ENCODE measurements around the gene CNTFR.
"Not testable (repeated sequence)": the region's sequence is repeated elsewhere in the genome, so short reads cannot be mapped to it uniquely, and the experiment has no call there.

The CNTFR gene, protein sequence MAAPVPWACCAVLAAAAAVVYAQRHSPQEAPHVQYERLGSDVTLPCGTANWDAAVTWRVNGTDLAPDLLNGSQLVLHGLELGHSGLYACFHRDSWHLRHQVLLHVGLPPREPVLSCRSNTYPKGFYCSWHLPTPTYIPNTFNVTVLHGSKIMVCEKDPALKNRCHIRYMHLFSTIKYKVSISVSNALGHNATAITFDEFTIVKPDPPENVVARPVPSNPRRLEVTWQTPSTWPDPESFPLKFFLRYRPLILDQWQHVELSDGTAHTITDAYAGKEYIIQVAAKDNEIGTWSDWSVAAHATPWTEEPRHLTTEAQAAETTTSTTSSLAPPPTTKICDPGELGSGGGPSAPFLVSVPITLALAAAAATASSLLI

DNA sequence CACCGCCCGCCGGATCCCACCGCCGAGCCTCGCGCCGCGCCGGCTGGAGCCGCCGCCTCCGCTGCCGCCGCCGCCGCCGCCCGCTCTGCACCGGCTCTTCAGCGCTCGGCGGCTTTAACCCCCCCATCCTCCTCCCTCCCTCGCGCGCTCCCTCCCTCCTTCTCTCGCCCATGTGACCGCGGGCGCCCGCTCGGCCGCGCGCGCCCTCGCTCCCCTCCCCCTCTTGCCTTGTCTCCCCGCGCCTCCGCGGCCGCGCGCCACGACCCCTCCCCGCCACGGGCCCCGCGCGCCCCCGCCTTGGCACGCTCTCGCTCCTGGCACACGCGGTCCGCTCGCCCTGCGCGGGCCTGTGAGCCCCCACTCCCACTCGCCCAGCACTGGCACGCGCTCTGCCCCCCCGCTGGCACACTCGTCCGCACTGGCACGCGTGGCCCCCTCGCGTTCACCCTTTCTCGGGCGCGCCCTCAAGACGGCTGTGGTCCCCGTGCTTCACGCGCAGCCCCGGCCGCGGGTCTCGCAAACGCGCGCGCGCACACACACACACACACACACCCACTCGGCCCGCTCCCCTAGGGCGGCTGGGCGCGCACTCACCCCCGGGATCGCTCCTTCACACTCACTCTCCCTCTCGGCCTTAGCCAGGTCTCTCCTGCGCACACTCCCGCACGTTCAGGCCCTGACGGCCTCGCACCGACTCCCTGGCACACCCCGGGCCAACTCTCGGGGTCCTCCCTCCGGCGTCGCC lies at the start of gene CNTFR:
Gene CNTFR (minus strand): TSS at position 89 of the 745 bp plus-strand sequence. CDS start 20,743 bp downstream, outside the sequence.
- peak in 1 of 2 donors; percentile 35 for DNase-seq

DNA sequence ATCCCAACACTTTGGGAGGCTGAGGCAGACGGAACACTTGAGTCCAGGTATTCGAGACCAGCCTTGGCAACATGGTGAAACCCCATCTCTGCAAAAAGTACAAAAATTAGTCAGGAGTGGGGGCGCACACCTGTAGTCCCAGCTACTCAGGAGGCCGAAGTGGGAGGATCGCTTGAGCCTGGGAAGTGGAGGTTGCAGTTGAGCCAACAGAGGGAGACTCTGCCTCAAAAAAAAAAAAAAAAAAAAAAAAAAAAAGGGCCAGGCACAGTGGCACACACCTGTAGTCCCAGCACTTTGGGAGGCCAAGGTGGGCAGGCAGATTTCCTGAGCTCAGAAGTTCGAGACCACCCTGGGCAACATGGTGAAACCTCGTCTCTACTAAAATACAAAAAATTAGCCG lies 49.8 kb upstream of the CNTFR start:
- DNase-seq: not testable (repeated sequence)

DNA sequence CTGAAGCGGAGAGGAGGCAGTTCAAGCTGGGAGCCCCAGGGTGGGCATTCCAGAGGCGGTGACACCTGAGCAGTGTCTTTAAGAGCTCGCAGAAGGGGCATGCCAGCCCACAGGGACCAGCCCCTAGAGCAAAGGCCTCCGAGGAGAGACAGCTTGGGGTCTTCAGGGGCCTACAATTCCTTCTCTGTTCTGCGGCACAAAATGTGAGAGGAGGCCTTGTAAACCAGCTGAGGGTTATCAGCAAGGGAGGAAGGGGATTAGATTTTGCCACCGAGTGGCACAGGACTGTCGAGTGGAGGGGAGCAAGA lies 48.6 kb upstream of the CNTFR start:
- no peak for DNase-seq

DNA sequence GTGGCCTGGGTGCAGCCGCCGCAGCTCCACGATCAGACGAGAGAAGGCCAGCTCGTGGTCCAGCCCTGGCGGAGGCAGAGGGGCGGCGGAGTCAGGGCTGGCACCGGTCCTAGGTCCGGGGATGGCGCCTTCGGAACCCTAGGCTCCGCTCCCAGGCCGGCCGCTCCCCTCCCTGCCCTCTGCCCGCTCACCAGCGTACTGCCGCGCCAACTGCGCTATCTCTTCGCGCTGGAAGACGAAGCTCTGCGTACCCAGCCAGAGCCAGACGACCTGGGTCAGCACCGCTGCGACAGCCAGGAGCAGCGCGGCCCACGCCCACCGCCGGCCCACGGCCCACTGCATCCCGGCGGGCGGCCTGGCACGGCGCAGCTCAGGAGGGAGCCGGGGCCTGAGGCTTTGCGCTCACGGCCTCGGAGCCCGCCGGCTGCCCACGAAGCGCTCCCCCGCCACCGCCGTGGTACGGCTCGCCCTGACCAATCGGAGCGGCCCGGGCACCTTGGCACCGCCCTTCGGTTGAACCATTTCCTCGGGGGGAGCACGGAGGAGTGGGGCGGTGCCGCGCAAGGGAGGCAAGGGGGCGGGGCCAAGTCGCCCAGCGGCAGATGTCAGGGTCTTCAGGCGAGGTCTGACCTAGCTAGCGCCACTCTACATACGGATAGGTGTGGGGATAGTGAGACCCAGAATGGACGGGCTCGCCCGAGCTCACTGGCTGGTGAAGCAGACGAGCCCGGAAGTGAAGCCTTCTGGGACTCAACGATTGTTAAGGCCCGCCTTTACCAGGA lies 48.0 kb upstream of the CNTFR start, which contains the start of gene SIGMAR1:
Gene SIGMAR1 (minus strand): TSS at position 432 of the 782 bp plus-strand sequence. CDS start 90 bp downstream, at position 342.
- peak; percentile 94 to 96 for DNase-seq

- DNase-seq: peak; percentile 27 to 33
Observed at GRCh38 chr9:34636791-34637355, 47.3 kb upstream of the CNTFR start.

DNA sequence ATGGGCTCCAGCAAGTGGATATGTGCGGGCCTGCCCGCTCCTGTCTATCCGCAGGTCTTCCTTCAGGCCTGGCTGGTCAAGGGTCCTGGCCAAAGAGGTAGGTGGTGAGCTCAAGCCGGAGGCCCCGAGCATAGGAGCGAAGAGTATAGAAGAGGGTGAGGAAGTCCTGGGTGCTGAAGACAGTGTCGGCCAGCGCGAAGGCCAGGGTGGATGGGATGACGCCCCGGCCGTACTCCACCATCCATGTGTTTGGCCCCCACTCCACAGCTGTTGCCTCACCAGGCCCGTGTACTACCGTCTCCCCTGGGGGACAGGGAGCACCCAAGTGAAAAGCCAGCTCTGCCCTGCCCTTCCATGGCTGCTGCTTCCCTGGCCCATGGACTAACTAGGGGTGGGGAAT lies 46.0 kb upstream of the CNTFR start:
- no peak for DNase-seq

DNA sequence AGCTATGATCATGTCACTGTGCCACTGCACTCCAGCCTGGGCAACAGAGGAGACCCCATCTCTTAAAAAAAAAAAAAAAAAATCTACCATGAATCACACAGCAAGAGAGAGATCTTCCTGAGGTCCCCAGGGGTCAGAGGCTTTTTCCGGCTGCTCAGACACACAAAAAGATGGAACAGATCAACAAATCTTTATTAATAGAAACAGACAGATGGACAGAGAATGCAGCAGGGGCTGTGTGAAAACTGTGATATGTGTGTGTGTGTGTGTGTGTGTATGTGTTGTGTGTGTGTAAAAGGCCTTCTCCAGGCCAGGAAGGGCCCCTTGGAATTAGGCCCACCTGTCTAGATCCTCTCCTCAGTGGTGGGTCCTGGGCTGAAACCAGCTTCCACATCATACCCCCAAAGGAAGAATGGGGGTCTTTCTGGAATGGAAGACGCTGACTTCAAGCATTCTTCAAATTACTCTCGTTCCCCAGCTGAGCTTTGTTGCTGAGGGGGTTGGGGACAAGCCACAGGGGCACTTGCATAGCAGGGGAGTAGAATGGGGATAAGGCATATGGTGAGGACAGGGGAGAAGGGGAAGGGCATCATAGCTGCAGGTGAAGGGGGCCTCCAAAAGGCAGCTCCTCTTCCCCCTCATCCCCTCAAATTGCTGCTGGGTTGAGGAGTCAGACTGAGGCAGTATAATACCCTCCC lies 45.2 kb upstream of the CNTFR start:
- no peak for DNase-seq

- DNase-seq: peak; percentile 78 to 81
Observed at GRCh38 chr9:34633851-34634550, 44.5 kb upstream of the CNTFR start.

DNA sequence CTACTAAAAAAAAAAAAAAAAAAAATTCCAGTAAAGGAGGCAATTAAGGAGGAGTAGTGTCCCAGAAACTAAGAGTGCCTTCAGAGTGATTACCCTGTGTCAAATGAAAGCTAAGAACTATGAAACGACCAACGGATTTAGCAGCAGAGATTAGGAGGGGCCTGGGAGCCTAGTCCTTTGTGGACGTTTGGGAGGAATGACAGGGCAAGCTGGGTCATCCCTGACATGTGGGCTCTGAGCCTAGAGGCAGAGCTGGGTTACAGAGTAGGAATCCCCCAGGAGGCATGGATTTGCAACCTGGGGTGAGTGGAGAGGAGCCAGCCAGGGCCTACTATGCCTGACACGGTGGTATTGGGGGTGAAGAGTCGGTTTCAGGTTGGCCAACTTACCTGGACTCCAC lies 43.6 kb upstream of the CNTFR start:
- no peak for DNase-seq

- DNase-seq: no peak
Observed at GRCh38 chr9:34630402-34631154, 41.1 kb upstream of the CNTFR start.

DNA sequence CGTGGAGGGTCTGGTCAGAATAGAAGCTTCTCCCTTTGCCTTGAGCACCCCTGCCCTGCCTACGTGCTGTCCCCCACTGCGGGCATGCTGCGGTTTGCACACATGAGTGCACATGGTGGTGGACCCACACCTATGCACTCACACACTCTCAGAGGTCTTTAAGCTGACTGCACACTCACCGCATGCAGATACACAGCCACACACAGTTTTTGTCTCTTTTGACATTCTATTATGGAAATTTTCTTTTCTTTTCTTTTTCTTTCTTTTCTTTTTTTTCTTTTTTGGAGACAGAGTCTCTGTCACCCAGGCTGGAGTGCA lies 39.9 kb upstream of the CNTFR start:
- DNase-seq: no peak

DNA sequence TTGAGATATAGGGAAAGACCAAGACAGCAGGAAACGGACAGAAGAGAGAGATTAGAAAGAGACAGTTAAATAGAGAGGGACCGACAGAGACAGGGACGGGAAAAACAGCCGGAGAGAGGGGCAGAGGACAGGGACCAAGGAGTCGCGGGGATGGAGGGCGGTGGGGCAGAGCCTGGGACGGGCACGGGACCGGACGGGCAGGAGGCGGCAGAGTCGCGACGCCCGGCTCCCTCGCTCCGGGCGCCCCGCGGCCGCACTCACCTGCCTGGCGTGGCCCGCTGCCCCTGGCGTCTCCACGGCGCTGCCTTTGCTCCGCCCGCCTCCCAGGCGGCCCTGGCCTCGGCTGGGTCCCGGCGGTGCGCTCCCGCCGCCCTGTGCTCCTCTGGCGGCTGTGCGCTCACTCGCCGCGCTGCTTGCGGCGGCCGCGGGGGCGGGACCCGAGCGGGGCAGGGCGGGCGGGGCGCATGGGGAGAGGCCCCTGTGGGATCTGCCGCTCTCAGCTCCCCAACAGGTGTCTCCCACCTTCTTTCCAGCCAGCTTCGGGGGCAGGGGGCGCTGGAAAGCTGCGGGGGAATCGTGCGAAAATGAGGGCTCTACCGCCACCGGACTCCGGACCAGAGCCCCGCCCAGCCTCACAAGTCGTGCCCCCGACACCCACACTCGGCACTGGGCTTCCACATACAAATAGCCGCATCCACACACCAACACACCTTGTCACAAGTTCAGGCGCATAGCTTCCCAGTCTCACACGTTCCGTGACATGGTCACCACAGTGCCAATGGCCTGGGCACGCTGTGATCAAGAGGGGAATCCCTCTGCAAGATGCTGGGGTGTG lies 39.3 kb upstream of the CNTFR start, which contains the start of gene ARID3C:
Gene ARID3C (minus strand): TSS at position 411 of the 835 bp plus-strand sequence. CDS start 1,052 bp downstream, outside the sequence.
- DNase-seq: peak; percentile 50 to 64

DNA sequence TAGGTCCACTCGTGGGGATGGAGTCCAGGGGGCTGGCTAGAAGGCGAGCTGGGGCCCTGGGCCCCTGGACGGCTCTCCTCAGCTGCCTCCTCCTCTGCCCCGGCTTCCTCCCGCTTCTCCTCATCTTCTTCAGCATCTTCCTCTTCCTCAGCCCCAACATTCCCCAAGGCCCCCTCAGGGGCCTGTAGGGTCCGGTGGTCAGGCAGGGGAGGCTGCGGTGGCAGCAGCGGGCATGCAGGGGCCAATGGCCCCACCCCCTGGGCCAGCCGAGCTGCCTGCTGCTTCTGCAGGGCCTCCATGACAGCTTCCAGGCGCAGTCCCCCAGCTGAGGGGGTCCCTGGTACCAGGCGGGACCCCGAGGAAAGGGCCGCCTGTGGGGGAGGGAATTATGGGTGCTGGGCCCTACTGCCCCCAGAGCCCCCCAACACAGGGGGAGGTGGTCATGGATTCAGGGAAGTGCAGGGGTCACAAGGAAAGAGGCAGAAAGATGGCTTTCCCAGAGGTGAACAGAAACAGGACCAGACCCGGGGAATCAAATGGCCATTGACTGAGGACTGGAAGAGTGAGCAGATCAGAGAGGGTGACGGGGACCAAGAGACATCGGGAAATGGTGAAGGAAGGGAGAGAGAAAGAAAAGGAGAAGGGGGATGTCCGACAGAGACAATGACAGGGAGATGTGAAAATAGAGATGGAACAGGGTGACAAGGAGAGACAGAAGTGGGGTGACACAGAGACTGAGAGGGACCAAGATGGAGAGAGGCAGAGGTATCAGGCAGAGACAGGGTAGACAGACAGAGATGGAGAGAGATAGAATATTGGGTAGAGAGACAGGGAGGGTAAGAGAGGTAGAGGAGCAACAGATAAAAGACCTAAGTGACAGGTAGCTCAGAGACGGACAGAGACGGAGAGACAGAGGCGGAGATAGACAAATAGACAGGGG lies 38.5 kb upstream of the CNTFR start:
- DNase-seq: no peak

DNA sequence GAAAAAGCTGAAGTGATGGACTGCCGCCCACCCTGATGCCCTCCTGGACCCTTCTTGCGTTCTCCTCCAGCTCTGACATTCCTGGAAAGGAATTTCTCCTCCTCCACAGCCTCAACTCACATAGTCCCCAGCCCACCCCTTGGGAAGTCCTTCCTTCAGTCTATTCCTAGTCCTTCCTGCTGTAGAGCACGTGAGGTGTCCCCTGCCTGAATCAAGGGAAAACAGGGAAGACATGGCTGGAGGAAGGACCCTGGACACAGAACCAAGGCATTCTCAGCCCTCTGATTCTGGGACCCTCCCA lies 35.6 kb upstream of the CNTFR start:
- DNase-seq: no peak

- DNase-seq: no peak
Observed at GRCh38 chr9:34624475-34625185, 35.1 kb upstream of the CNTFR start.

DNA sequence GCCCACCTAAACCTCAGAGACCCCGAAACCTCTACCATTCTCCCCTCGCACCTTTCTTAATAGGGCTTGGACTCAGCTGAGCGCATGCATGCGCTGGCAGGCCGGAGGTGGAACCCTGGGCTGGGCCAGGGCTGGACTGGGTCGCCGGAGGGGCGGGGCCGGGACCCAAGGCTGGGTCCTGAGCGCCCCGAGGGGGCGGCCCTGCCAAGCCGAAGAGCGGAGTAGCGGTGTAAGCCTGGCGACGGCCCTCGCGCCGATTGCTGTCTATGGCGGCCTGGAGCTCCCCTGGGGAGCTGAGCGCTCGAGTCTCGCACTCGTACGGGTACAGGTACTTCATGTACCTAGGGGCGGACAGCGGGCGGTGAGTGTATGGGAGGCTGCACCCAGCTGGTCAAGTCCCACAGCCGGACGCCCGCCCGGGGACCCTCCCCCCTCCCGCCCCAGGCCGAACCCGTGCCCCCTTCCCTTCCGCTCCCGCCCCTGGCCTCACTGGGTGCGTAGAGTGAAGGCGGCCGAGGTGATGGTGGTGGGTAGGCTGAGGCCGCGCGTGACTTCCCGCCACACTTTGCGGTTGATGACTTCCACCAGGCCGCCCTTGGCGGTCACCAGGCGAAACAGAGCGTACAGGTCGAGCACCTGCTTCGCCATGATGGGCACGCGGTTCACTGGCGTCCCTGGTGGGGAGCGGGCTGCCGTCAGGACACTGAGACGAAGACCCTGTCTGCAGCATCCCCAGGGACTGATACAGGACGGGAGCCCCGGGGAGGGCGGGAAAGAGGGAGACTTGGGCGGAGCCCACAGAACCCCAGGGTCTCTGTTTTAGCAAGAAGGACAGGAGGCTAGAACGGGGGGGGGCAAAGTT lies 34.1 kb upstream of the CNTFR start:
- no peak for DNase-seq

All from stimulated activated CD4-positive, alpha-beta T cell treated with anti-CD3 and anti-CD28 coated beads, Interleukin-2, amount 100 ng/mL, for 24 hours (primary cell).